Karpas-422 (cell line): ENCODE data around the gene PRKG1. TPM values are rescaled to one million over a fixed set of nuclear protein-coding genes. Genes with fewer than 3 reads are reported as not detected.

ENCODE experiments used
- DNase-seq: peaks from one replicate; pipeline ENCODE4 v3.0.0-alpha.2; 2015
- H2AFZ ChIP-seq: fragments of 200-600 bp; sonication (generic); 2 replicates; pipeline ENCODE4 v1.6.1; 2014; ENCODE audit warnings: antibody characterized with exemption, low read length, mixed read lengths
- H3K27ac ChIP-seq: fragments of 200-600 bp; sonication (generic); 2 replicates; pipeline ENCODE4 v1.5.1; 2014; ENCODE audit warnings: mild to moderate bottlenecking, low read length, moderate library complexity
- H3K27me3 ChIP-seq: fragments of 200-600 bp; sonication (generic); 2 replicates; pipeline ENCODE4 v1.6.1; 2014; ENCODE audit warnings: low read length, mixed read lengths
- H3K36me3 ChIP-seq: fragments of 200-600 bp; sonication (generic); 2 replicates; pipeline ENCODE4 v1.6.1; 2014; ENCODE audit warnings: low read length, mixed read lengths; ENCODE audit not compliant: insufficient read depth
- H3K4me1 ChIP-seq: fragments of 200-600 bp; sonication (generic); 2 replicates; pipeline ENCODE4 v1.6.1; 2014; ENCODE audit warnings: mild to moderate bottlenecking, low read length, mixed read lengths
- H3K4me2 ChIP-seq: fragments of 200-600 bp; sonication (generic); 2 replicates; pipeline ENCODE4 v1.6.1; 2014; ENCODE audit warnings: low read length, low read depth, mild to moderate bottlenecking; ENCODE audit not compliant: poor library complexity, severe bottlenecking
- H3K4me3 ChIP-seq: fragments of 200-600 bp; sonication (generic); 2 replicates; pipeline ENCODE4 v1.5.1; 2014; ENCODE audit warnings: mild to moderate bottlenecking, antibody characterized with exemption, low read length, mixed read lengths
- H3K79me2 ChIP-seq: fragments of 200-600 bp; sonication (generic); 2 replicates; pipeline ENCODE4 v1.6.1; 2014; ENCODE audit warnings: mild to moderate bottlenecking, low read length, mixed read lengths
- H3K9ac ChIP-seq: fragments of 200-600 bp; sonication (generic); 2 replicates; pipeline ENCODE4 v1.6.0; 2014; ENCODE audit warnings: low read length
- H3K9me2 ChIP-seq: fragments of 200-600 bp; sonication (generic), shearing (Covaris generic); replicated peaks from 2 replicates; pipeline ENCODE4 v1.6.0; 2014; ENCODE audit warnings: mild to moderate bottlenecking, low read length, moderate library complexity; ENCODE audit not compliant: insufficient read depth
- H3K9me3 ChIP-seq: fragments of 300-700, 200-600 bp; sonication (generic); 2 replicates; pipeline ENCODE4 v1.6.1; 2014; ENCODE audit warnings: low read length, mixed read lengths
- H4K20me1 ChIP-seq: fragments of 200-600 bp; sonication (generic); 2 replicates; pipeline ENCODE4 v1.6.1; 2014; ENCODE audit warnings: mild to moderate bottlenecking, antibody characterized with exemption, low read length, low read depth; ENCODE audit not compliant: insufficient read depth
- total RNA-seq: library from RNA; depleted of rRNA; stranded (reverse); fragments of >200 nt; shearing (Covaris generic); gene quantifications from 2 replicates; pipeline ENCODE4 v1.2.3, GENCODE V29; 2014; ENCODE audit warnings: low replicate concordance; rRNA removed

The PRKG1 gene
- not detected in 2 replicates for total RNA-seq

DNA sequence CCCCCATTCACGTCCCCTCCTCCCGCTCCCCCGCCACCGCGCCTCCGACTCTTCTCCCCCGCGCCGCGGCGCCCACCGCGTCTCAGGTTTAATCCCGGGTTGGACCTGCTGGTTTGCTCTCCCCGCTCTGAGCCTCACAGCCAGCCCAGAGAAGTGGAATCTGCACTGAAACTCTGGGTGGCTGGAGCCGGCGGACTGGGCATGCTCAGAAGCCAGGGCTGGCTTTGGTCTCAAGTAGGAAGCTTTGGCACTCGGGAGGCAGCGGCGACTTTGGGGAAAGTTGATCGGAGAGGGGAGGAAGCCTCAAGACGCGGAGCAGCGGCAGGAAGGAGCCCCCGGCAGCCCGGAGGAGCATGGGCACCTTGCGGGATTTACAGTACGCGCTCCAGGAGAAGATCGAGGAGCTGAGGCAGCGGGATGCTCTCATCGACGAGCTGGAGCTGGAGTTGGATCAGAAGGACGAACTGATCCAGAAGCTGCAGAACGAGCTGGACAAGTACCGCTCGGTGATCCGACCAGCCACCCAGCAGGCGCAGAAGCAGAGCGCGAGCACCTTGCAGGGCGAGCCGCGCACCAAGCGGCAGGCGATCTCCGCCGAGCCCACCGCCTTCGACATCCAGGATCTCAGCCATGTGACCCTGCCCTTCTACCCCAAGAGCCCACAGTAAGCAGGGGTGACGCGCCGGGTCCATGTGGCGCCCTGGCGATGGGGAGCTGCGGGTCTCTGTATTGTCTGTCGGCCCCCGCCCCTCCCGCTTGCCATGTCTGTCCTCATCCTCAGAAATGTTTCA is at the start of gene PRKG1:
Gene PRKG1 (plus strand): TSS at position 250 of the 791 bp plus-strand sequence.
- H3K9me3 ChIP-seq, result no peaks in the 10 kb centered on the region
- H3K27me3 ChIP-seq, result no peaks in the 10 kb centered on the region
- H2AFZ ChIP-seq, result no peak within 1 kb of the TSS
- H3K36me3 ChIP-seq, result no peaks in the 10 kb centered on the region
- no peaks in the 10 kb centered on the region for H3K9me2 ChIP-seq
- no peak within 1 kb of the TSS for H3K27ac ChIP-seq
- H3K9ac ChIP-seq, result no peak within 1 kb of the TSS
- no peaks in the 10 kb centered on the region for H3K4me1 ChIP-seq
- no peak within 1 kb of the TSS for H3K4me2 ChIP-seq
- no peaks in the 10 kb centered on the region for H4K20me1 ChIP-seq
- H3K79me2 ChIP-seq, result no peaks in the 10 kb centered on the region
- no peak within 1 kb of the TSS for H3K4me3 ChIP-seq
- DNase-seq, result no peak

- no peaks in the 10 kb centered on the region for H3K79me2 ChIP-seq
These were observed 45.9 kb upstream of the PRKG1 start for GRCh38 chr10:51028420-51028819.

GRCh38 chr10:51029172-51029641 is 45.1 kb upstream of the PRKG1 start:
- Histone ChIP-seq H3K9ac (no peak overlapping the region), H3K27ac (no peak overlapping the region), H4K20me1 (no peaks in the 10 kb centered on the region), H3K4me1 (no peaks in the 10 kb centered on the region), H3K9me2 (no peaks in the 10 kb centered on the region), H2AFZ (no peak overlapping the region), H3K4me2 (no peak overlapping the region), H3K79me2 (no peaks in the 10 kb centered on the region), H3K4me3 (no peak overlapping the region), H3K27me3 (no peaks in the 10 kb centered on the region), H3K36me3 (no peaks in the 10 kb centered on the region), H3K9me3 (no peaks in the 10 kb centered on the region)
- DNase-seq, result no peak

More at GRCh38 chr10:51028420-51028819, 45.9 kb upstream of the PRKG1 start:
- Histone ChIP-seq H3K4me3 (no peak overlapping the region), H3K9ac (no peak overlapping the region), H3K9me2 (no peaks in the 10 kb centered on the region), H3K9me3 (no peaks in the 10 kb centered on the region), H3K36me3 (no peaks in the 10 kb centered on the region), H3K4me2 (no peak overlapping the region), H4K20me1 (no peaks in the 10 kb centered on the region), H3K27ac (no peak overlapping the region), H2AFZ (no peak overlapping the region), H3K4me1 (no peaks in the 10 kb centered on the region), H3K27me3 (no peaks in the 10 kb centered on the region)
- DNase-seq, result no peak

GRCh38 chr10:51030480-51030879 is 43.8 kb upstream of the PRKG1 start:
- H3K4me1 ChIP-seq, result no peaks in the 10 kb centered on the region
- no peaks in the 10 kb centered on the region for H3K36me3 ChIP-seq
- H2AFZ ChIP-seq, result no peak overlapping the region
- no peak overlapping the region for H3K9ac ChIP-seq
- no peak overlapping the region for H3K27ac ChIP-seq
- DNase-seq, result no peak
- H3K4me2 ChIP-seq, result no peak overlapping the region
- no peaks in the 10 kb centered on the region for H3K79me2 ChIP-seq
- H3K27me3 ChIP-seq, result no peaks in the 10 kb centered on the region
- H3K9me2 ChIP-seq, result no peaks in the 10 kb centered on the region
- H4K20me1 ChIP-seq, result no peaks in the 10 kb centered on the region
- H3K4me3 ChIP-seq, result no peak overlapping the region
- no peaks in the 10 kb centered on the region for H3K9me3 ChIP-seq

DNA sequence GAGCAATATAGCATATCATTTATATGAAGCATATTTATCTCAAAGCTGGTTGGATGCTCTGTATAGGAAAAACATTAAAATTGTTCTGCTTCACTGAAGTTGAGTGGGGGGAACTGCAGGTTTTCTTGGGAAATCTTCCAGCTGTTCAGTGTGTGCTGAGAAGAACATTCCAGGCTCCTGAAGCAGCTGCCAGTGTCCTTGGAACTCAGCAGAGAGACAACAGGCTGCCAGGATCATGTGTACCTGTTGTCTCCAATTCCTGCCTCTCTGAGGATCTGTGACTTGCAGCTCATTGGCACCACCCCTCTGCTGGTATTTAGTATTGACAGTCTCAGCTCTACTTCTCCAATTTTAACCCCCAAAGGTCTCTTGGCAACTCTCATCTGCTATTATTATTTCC is 42.3 kb upstream of the PRKG1 start:
- no peaks in the 10 kb centered on the region for H3K4me1 ChIP-seq

DNA sequence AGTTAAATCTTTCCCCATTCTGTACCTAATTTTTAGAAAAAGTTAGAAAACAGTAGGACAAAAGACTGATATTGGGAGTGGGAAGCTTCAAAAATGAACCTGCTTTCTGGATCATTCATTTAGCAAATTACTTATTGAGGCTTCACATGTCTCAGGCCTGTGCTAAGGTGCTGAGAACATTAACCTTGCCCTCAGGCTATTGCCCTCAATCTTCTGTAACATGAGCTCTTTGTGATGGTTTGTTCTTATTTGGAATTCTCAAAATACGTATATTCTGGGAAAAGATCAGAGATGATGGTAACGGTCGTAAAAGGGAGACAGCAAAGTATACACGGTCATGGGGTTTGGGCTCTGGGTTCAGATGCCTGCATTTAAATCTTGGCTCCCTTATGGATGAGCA is 39.5 kb upstream of the PRKG1 start:
- Histone ChIP-seq H3K4me3 (no peak overlapping the region), H3K36me3 (no peaks in the 10 kb centered on the region), H3K9ac (no peak overlapping the region), H3K4me2 (no peak overlapping the region), H3K4me1 (no peaks in the 10 kb centered on the region), H3K9me2 (no peaks in the 10 kb centered on the region), H3K27me3 (no peaks in the 10 kb centered on the region), H3K27ac (no peak overlapping the region), H4K20me1 (no peaks in the 10 kb centered on the region), H2AFZ (no peak overlapping the region), H3K79me2 (no peaks in the 10 kb centered on the region), H3K9me3 (no peaks in the 10 kb centered on the region)
- DNase-seq, result no peak

More for the DNA sequence above, 42.3 kb upstream of the PRKG1 start:
- Histone ChIP-seq H3K27ac (no peak overlapping the region), H3K9me3 (no peaks in the 10 kb centered on the region), H3K27me3 (no peaks in the 10 kb centered on the region), H3K4me3 (no peak overlapping the region), H3K36me3 (no peaks in the 10 kb centered on the region), H3K9ac (no peak overlapping the region), H3K4me2 (no peak overlapping the region), H3K9me2 (no peaks in the 10 kb centered on the region), H4K20me1 (no peaks in the 10 kb centered on the region), H2AFZ (no peak overlapping the region), H3K79me2 (no peaks in the 10 kb centered on the region)
- no peak for DNase-seq

- Histone ChIP-seq H3K4me1 (no peaks in the 10 kb centered on the region), H2AFZ (no peak overlapping the region), H3K9me3 (no peaks in the 10 kb centered on the region), H3K9me2 (no peaks in the 10 kb centered on the region), H3K4me2 (no peak overlapping the region), H3K36me3 (no peaks in the 10 kb centered on the region), H3K79me2 (no peaks in the 10 kb centered on the region), H3K27ac (no peak overlapping the region), H4K20me1 (no peaks in the 10 kb centered on the region), H3K27me3 (no peaks in the 10 kb centered on the region), H3K4me3 (no peak overlapping the region), H3K9ac (no peak overlapping the region)
- DNase-seq, result no peak
These were observed 38.9 kb upstream of the PRKG1 start for GRCh38 chr10:51035344-51035743.

DNA sequence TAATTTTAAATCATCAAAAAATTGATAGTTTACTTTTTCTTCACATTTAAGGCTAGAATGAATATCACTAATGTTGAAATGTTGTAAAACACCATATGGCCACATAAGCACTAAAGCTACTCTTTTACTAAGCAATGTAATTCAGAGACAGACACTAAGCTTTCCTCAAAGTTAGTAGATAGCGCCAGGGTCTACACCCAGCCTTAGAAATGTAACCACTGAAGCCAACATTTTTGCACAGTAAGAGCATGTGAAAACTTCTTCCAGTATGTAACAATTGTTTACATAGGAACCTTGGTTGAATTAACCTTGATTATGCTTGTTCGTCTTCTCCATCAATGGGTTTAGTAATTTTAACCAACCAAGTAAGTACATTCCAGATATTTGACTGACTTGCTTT is 28.4 kb upstream of the PRKG1 start:
- no peak for DNase-seq
- H3K36me3 ChIP-seq, result no peaks in the 10 kb centered on the region
- no peaks in the 10 kb centered on the region for H3K9me3 ChIP-seq
- H3K4me2 ChIP-seq, result no peak overlapping the region
- H3K4me3 ChIP-seq, result no peak overlapping the region
- H4K20me1 ChIP-seq, result no peaks in the 10 kb centered on the region
- no peaks in the 10 kb centered on the region for H3K9me2 ChIP-seq
- H3K4me1 ChIP-seq, result no peaks in the 10 kb centered on the region
- no peaks in the 10 kb centered on the region for H3K27me3 ChIP-seq
- H2AFZ ChIP-seq, result no peak overlapping the region
- no peak overlapping the region for H3K9ac ChIP-seq
- no peaks in the 10 kb centered on the region for H3K79me2 ChIP-seq
- no peak overlapping the region for H3K27ac ChIP-seq
